NCI-H2227 (cell line): Measurements from ENCODE around the gene EPB41.
"Not testable (repeated sequence)": the region's sequence is repeated elsewhere in the genome, so short reads cannot be mapped to it uniquely, and the experiment has no call there.

Experiments
- DNase-seq: peaks from one replicate; lab custom pipeline; 2025; ENCODE audit not compliant: unreplicated experiment; lab: John Stamatoyannopoulos, UW

EPB41 gene

DNA sequence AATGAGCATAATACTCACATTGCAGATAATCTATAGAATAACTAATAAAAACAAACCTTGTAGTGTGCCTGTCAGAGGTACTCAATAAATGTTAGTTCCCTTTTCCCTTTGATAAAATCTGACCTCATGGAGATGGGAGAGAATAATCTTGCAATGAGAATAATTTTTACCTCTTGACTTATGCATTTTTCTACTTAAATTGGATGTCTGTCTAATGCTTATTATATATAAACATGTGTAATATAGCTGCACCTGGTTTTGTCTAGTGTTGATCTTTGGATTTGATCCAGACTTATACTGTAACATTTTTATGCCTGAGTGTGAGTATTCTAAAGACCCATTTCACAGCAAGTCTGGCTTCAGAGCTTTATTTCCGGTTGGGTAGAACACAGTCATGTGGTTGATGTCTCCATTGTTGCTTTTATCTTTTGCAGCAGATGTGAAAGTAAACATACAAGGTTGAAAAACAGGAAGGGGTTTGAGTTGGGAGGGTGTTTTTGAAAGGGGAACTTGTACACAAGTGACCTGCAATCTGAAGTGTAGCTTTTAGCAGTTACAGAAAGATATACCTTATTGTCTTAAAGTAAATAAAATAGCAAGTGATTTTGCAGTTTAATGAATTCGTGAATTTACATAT, 12.4 kb downstream of the EPB41 start:
- no peak for DNase-seq

GRCh38 chr1:28927266-28927647, 12.9 kb downstream of the EPB41 start:
- no peak for DNase-seq

DNA sequence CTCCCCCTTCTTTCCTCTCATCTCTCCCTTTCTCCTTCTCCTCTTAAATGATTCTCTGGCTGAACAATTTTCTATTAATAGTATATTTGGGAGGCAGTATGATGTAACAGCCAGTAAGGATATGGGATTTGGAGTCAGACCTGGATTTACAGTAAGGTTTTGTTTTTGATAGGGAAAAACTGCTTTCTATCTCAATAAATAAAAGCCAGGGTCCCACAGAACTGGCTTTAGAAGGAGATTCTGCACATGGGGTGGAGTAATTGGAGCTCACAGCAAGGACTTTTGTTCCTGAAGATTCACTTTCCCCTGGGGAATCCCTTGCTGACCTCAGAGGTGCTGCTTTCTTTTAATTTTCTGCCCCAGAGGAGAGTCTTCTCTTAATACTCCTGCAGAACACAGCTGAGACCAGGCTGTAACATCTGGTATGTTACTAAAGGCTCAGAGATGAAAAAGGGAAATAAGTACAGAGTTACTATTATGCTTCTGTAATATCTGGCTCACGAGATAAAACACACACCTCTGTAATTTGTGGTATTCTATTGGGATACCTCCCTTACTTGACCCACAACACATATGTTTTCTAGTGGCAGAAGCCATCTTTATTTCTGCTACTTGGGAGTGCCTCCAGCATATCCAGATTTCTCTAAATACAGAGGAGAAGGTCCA, 13.4 kb downstream of the EPB41 start:
- DNase-seq, result peak; percentile 64

GRCh38 chr1:28928314-28928941, 14.1 kb downstream of the EPB41 start:
- DNase-seq, result no peak

- DNase-seq, result no peak
Observed at GRCh38 chr1:28933277-28933676, 18.9 kb downstream of the EPB41 start.

DNA sequence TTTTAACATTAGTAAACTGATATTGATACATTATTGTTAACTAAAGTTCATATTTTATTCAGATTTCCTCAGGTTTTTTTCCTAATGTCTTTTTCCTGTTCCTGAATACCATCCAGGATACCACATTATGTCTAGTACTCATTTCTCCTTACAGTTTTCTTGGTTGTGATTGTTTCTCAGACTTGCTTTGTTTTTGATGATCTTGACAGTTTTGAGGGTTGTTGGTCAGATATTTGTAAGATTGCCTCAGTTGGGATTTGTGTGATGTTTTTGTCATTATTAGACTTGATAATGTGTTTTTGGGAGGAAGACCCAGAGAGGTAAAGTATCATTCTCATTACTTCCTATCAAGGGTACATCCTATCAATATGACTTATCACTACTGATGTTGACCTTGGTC, 19.5 kb downstream of the EPB41 start:
- DNase-seq, result no peak

DNA sequence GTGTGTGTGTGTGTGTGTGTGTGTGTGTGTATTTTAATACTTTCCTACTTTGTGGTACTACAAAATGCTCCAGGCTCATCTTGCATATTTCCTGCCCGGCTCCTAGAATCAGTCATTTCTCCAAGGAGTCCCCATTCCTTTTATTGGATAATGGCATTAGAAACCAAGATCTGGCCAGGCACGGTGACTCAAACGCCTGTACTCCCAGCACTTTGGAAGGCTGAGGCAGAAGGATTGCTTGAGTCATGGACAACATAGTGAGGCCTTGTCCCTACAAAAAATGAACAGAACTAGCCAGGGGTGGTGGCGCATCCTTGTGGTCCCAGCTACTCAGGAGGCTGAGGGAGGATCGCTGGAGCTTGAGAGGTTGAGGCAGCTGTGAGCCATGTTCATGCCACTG, 20.3 kb downstream of the EPB41 start:
- DNase-seq, result no peak

DNA sequence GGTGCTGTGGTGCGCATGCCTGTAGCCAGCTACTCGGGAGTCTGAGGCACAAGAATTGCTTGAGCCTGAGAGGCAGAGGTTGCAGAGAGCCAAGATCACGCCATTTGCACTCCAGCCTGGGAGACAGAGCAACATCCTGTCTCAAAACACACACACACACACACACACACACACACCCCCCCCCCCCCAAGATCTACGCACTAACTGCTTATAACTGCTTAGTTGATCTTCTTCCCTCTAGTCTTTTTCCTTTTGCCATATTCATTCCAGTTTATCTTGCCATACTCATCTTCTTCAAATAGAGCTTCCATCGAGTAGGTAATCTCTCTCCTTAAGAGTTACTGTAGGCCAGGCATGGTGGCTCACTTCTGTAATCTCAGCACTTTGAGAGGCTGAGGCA, 20.9 kb downstream of the EPB41 start:
- no peak for DNase-seq

DNA sequence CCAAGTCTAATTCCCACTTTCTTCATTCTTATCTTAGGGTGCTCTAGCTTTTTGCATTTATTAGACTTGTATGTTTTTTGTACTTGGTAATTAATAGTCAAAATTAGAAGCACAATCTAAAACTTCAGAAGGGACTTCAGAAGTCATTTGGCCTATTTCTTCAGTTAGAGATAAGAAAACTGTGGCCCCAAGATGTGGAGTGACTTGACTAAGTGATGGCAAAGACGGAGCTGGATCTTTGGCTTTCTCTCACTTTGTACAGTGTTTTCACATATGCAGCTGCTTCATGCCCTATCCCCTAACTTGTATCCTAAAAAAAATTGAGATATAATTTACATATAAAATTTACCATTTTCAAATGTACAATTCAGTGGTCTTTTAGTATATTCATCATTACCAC, 21.7 kb downstream of the EPB41 start:
- DNase-seq, result no peak

DNA sequence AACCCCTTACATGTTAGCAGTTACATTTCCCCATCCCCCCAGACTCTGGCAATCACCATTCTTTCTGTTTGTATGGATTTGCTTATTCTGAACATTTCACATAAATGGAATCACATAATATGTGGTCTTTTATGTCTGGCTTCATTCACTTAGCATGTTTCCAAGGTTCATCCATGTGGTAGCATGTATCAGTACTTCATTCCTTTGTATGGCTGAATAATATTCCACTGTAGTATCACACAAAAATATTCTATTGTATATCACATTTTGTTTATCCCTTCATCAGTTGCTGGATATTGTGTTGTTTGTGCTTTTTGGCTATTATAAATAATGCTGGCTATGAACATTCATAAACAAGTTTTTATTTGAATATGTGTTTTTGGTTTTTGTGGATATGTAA, 22.2 kb downstream of the EPB41 start:
- DNase-seq, result no peak

DNA sequence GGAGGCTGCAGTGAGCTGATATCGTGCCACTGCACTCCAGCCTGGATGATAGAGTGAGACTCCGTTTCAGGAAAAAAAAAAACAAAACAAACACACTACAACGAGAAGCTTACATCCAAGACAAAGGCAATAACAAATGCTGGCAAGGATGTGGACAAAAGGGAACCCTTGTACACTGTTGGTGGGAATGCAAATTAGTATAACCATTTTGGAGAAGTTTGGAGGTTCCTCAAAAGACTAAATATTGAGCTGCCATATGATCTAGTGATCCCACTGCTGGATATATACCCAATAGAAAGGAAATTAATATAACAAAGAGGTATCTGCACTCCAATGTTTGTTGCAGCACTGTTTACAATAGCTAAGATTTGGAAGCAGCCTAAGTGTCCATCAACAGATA, 29.2 kb downstream of the EPB41 start:
- not testable (repeated sequence) for DNase-seq

DNA sequence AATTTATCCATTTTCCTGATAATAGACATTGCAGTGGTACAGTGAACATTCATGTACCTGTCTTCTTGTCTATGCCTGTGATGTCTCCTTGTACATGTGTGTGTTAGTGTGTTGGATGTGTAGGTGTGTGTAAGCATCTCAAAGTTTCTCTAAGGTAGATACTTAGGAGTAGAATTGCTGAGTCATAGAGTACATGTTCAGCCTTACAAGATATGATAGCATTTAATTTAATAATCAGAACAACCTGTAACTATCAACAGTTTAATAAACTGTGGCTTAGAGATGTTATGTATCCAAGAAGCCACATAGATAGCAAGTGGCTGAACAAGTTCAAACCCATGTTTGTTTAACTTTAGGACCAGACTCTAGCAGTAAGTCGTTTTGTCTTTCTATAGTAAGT, 35.6 kb downstream of the EPB41 start:
- no peak for DNase-seq

DNA sequence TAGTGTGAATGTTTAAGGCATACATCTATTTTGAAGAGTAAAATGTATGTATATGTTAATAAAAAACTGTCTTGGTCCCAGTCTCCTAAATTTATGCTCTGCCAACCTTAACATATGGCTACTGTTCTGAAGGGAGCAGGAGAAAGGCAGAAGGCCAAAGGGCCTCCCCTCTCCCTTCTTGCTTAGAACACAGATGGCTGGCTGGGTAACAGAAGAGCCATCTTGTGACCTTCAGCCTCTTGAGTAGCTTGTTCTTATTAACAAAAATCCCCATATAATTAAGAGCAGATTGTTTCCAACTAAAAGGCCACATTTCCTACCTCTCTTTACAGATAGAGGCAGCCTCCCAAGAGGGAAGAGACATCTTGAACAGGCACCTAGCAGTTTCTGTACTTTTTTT, 36.1 kb downstream of the EPB41 start:
- DNase-seq, result peak; percentile 15

GRCh38 chr1:28954126-28954726, 39.9 kb downstream of the EPB41 start:
- DNase-seq, result no peak

- peak; percentile 69 for DNase-seq
Observed at GRCh38 chr1:28956038-28956464, 41.7 kb downstream of the EPB41 start.

DNA sequence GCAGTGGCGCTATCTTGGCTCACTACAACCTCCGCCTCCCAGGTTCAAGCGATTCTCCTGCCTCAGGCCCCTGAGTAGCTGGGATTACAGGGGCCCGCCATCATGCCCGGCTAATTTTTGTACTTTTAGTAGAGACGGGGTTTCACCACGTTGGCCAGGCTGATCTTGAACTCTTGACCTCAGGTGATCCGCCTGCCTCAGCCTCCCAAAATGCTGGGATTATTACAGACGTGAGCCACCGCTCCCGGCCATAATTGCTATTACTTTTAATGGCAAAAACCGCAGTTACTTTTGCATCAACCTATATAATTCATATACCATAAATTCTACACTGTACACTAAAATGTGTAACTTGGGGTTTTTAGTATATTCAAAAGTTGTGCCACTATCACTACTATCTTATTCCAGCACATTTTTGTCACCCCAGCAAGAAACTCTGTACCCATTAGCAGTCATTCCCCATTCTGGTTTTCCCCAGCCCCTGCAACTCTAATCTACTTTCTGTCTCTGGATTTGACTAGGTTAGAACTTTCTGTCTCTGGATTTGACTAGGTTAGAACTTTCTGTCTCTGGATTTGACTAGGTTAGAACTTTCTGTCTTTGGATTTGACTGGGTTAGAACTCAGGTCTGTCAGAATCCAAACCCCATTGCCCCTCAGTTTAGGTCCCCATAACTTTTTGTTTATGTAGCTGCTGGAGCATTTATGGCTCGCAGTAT, 47.9 kb downstream of the EPB41 start:
- DNase-seq, result not testable (repeated sequence)

- DNase-seq, result no peak
Observed at GRCh38 chr1:28965271-28965870, 51.0 kb downstream of the EPB41 start.

DNA sequence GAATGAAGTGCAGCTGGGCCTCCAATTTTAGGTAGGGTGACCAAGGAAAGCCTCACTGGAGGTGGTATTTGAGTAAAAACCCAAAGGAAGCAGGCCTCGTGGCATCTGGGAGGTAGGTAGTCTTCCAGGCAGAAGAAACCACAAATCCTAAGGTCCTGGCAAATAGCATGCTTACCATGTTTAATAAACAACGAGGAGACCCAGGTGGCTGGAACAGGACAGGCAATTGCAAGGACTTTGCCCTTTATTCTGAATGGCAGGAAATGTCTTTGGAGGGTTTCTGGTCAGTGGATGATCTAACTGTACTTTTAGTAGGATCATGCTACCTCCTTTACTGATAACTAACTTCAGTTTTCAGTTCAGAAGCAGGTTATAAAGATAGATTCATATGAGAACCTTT, 52.2 kb downstream of the EPB41 start:
- DNase-seq, result no peak

GRCh38 chr1:28971980-28972771, 57.8 kb downstream of the EPB41 start:
- no peak for DNase-seq
